Adrenal gland (tissue), 12 donors: ENCODE measurements around the gene PARD3B. TPM values are rescaled to one million over a fixed set of nuclear protein-coding genes. Genes with fewer than 3 reads are reported as not detected.

Experiments
- DNase-seq, 7 donors: peaks; one replicate each; pipeline ENCODE4 v3.0.0-alpha.2; 2019 to 2020
- H3K27ac ChIP-seq, 5 donors: fragments of 200-600 bp; sonication (generic) in 4 of 5; 1 replicate in 3 of 5; 2 replicates in 2 of 5; pipeline versions ENCODE4 v1.5.1 to v1.8.0; 2016 to 2020; ENCODE audit warnings: mild to moderate bottlenecking in 1 of 5
- H3K27me3 ChIP-seq: fragments of 200-600 bp; 2 replicates; pipeline ENCODE4 v1.8.0; 2021
- H3K36me3 ChIP-seq, 2 donors: fragments of 200-600 bp; replicated peaks in 1 of 2; 1 replicate in 1 of 2; 2 replicates in 1 of 2; pipeline versions ENCODE4 v1.5.1 to v1.8.0; 2018 to 2022
- H3K4me1 ChIP-seq, 2 donors: fragments of 200-600 bp; replicated peaks in 1 of 2; 1 replicate in 1 of 2; 2 replicates in 1 of 2; pipeline versions ENCODE4 v1.5.1 to v1.8.0; 2018 to 2021
- H3K4me3 ChIP-seq, 4 donors: fragments of 200-600 bp; sonication (generic) in 3 of 4; one replicate each; pipeline ENCODE4 v1.5.1; 2016 to 2018
- H3K9me3 ChIP-seq, 3 donors: fragments of 200-600 bp; sonication (generic) in 1 of 3; replicated peaks in 1 of 3; 1 replicate in 2 of 3; 2 replicates in 1 of 3; pipeline versions ENCODE4 v1.5.1 to v1.8.0; 2016 to 2021
- CTCF ChIP-seq, 6 experiments: fragments of 450-650 bp in 4 of 6; fragments of 200-600 bp in 2 of 6; sonication (generic) in 1 of 6; IDR thresholded peaks; 1 replicate in 5 of 6; 2 replicates in 1 of 6; pipeline versions ENCODE4 v1.5.1 to v1.8.0; 2016 to 2021; ENCODE audit warnings: antibody characterized with exemption in 6 of 6, mild to moderate bottlenecking in 2 of 6, moderate library complexity in 1 of 6
- POLR2A ChIP-seq, 2 donors: fragments of 450-650 bp; IDR thresholded peaks; one replicate each; pipeline ENCODE4 v1.6.1; 2017; ENCODE audit warnings: antibody characterized with exemption in 2 of 2, mild to moderate bottlenecking in 2 of 2, moderate library complexity in 1 of 2
- WGBS, 4 donors: extraction: QIAGEN DNeasy Blood & Tissue Kit in 2 of 4; methylation state at CpG; one replicate each; pipeline versions ENCODE4 v1.1.5 to v1.1.7; 2013 to 2017; 5-methylcytosine and 5-hydroxymethylcytosine counted together
- intact Hi-C, 2 donors: fragments of 100-400 bp; cut with DNase I; formaldehyde crosslinking; loops; one replicate each; pipeline versions ENCODE4 v1.14.1 to v1.15.0; 2022 to 2023
- polyA plus RNA-seq, 3 donors: library from polyadenylated mRNA; stranded (reverse); fragments of 200-250 nt in 2 of 3; fragments of 350-450 nt in 1 of 3; fragmentation: Illumina TruSeq in 1 of 3; extraction: RNeasy Lipid Tissue Mini Kit (QIAGEN cat#74804) in 1 of 3; gene quantifications; one replicate each; pipeline ENCODE4 v1.2.3, GENCODE V29; 2013 to 2014
- total RNA-seq, 9 donors: library from RNA; depleted of rRNA in 4 of 9; stranded (reverse); fragments of >200 nt in 4 of 9; fragments of 120-200 nt in 1 of 9; fragmentation: NEBNext Ultra II Directional in 1 of 9; extraction: Animal tissue kit (Norgen Biotek cat#: 25700) in 1 of 9; gene quantifications; one replicate each; pipeline versions ENCODE4 v1.1.0 to v1.2.4, GENCODE V29; 2013 to 2023
- donor health status: healthy with polysubstance abuse.
- donor health status: Bipolar disorder and iron deficiency.
- donor health status: DM: yes; HTN: yes; CAD: no.
- donor health status: DM: no; HTN: no; CAD: no.
- donor health status: DM: no; HTN: no; CAD: no.
- donor health status: DM: yes; HTN: yes; CAD: no.

The PARD3B gene
- total and polyA plus RNA-seq, 12 donors: 1.9 to 20.4 (median 9.5) TPM

GRCh38 chr2:204900910-204901309, 355.6 kb downstream of the PARD3B start:
- no peak for TF ChIP-seq CTCF (IDR thresholded peaks at IDR 0.05)
- no peak for TF ChIP-seq POLR2A (IDR thresholded peaks at IDR 0.05)
- Histone ChIP-seq H3K9me3 (no peaks in the 10 kb centered on the region), H3K36me3 (no peaks in the 10 kb centered on the region), H3K4me1 (peaks cover 0 to 12% of the 10 kb centered on the region in 2 donors), H3K4me3 (no peak overlapping the region), H3K27ac (no peak overlapping the region), H3K27me3 (no peaks in the 10 kb centered on the region)
- peak; percentile 54 to 83 (median 75) for DNase-seq
- WGBS, 4 donors: 43 to 63% (median 59%) methylated on average over 1 of the region's 1 CpG
- intact Hi-C loops: no loop called here

- WGBS, 4 donors: 51 to 92% (median 91%) methylated on average over 1 of the region's 1 CpG; no CpG with 5 or more reads in 1 of the 4 donors
- H3K4me3 ChIP-seq: no peak overlapping the region
- peaks cover 0 to 12% of the 10 kb centered on the region in 2 donors for H3K4me1 ChIP-seq
- no peak for TF ChIP-seq POLR2A (IDR thresholded peaks at IDR 0.05)
- no peaks in the 10 kb centered on the region for H3K9me3 ChIP-seq
- DNase-seq: no peak
- H3K27ac ChIP-seq: no peak overlapping the region
- no peaks in the 10 kb centered on the region for H3K36me3 ChIP-seq
- intact Hi-C loops: no loop called here
- no peaks in the 10 kb centered on the region for H3K27me3 ChIP-seq
These were observed 356.3 kb downstream of the PARD3B start for GRCh38 chr2:204901591-204901990.

GRCh38 chr2:204909791-204910190, 364.5 kb downstream of the PARD3B start:
- Histone ChIP-seq H3K4me1 (no peaks in the 10 kb centered on the region), H3K27ac (no peak overlapping the region), H3K4me3 (no peak overlapping the region), H3K27me3 (no peaks in the 10 kb centered on the region), H3K9me3 (peaks cover 0 to 4% (median 0%) of the 10 kb centered on the region in 3 donors), H3K36me3 (no peaks in the 10 kb centered on the region)
- WGBS, 4 donors: 85 to 95% (median 90%) methylated on average over 2 of the region's 2 CpGs
- no peak for DNase-seq
- TF ChIP-seq POLR2A (IDR thresholded peaks at IDR 0.05): no peak
- no peak for TF ChIP-seq CTCF (IDR thresholded peaks at IDR 0.05)
- intact Hi-C loops: no loop called here

- H3K36me3 ChIP-seq: no peaks in the 10 kb centered on the region
- H3K9me3 ChIP-seq: peaks cover 0 to 4% (median 0%) of the 10 kb centered on the region in 3 donors
- no peak for TF ChIP-seq CTCF (IDR thresholded peaks at IDR 0.05)
- TF ChIP-seq POLR2A (IDR thresholded peaks at IDR 0.05): no peak
- H3K27ac ChIP-seq: no peak overlapping the region
- 87 to 92% (median 89%) methylated on average over 3 of the region's 3 CpGs for WGBS, 4 donors
- no peaks in the 10 kb centered on the region for H3K4me1 ChIP-seq
- no peaks in the 10 kb centered on the region for H3K27me3 ChIP-seq
- DNase-seq: no peak
- no peak overlapping the region for H3K4me3 ChIP-seq
- intact Hi-C loops: no loop called here
These were observed 368.0 kb downstream of the PARD3B start for GRCh38 chr2:204913312-204913711.

GRCh38 chr2:204913854-204914464, 368.7 kb downstream of the PARD3B start:
- 91 to 97% (median 94%) methylated on average over 8 of the region's 8 CpGs for WGBS, 4 donors
- no peaks in the 10 kb centered on the region for H3K27me3 ChIP-seq
- no peak for DNase-seq
- no peak overlapping the region for H3K27ac ChIP-seq
- no peaks in the 10 kb centered on the region for H3K9me3 ChIP-seq
- no peaks in the 10 kb centered on the region for H3K36me3 ChIP-seq
- no peak for TF ChIP-seq POLR2A (IDR thresholded peaks at IDR 0.05)
- no peak for TF ChIP-seq CTCF (IDR thresholded peaks at IDR 0.05)
- no peak overlapping the region for H3K4me3 ChIP-seq
- intact Hi-C loops: no loop called here
- H3K4me1 ChIP-seq: no peaks in the 10 kb centered on the region
